ENCODE results near the gene RFTN1.

The RFTN1 gene

GRCh38 chr3:16346413-16347081, 167.0 kb downstream of the RFTN1 start:
- DNase-seq = no peak

GRCh38 chr3:16343101-16343500, 170.4 kb downstream of the RFTN1 start:
- no peak for DNase-seq

- no peak for DNase-seq
Observed at GRCh38 chr3:16338999-16339398, 174.5 kb downstream of the RFTN1 start.

GRCh38 chr3:16337856-16338540, 175.5 kb downstream of the RFTN1 start:
- no peak for DNase-seq

GRCh38 chr3:16336825-16337224, 176.7 kb downstream of the RFTN1 start:
- no peak for DNase-seq

- no peak for DNase-seq
Observed at GRCh38 chr3:16335772-16336645, 177.5 kb downstream of the RFTN1 start.

GRCh38 chr3:16335333-16335732, 178.2 kb downstream of the RFTN1 start:
- DNase-seq = no peak

- no peak for DNase-seq
Observed at GRCh38 chr3:16334909-16335308, 178.6 kb downstream of the RFTN1 start.

- DNase-seq = no peak
Observed at GRCh38 chr3:16332904-16333426, 180.5 kb downstream of the RFTN1 start.

- DNase-seq = no peak
Observed at GRCh38 chr3:16331319-16331883, 182.1 kb downstream of the RFTN1 start.

GRCh38 chr3:16330351-16330750, 183.1 kb downstream of the RFTN1 start:
- no peak for DNase-seq

GRCh38 chr3:16329826-16330129, 183.7 kb downstream of the RFTN1 start:
- DNase-seq = peak; percentile 54

- DNase-seq = no peak
Observed at GRCh38 chr3:16329036-16329825, 184.3 kb downstream of the RFTN1 start.

GRCh38 chr3:16328124-16328523, 185.4 kb downstream of the RFTN1 start:
- DNase-seq = no peak

- DNase-seq = no peak
Observed at GRCh38 chr3:16326724-16327349, 186.7 kb downstream of the RFTN1 start.

GRCh38 chr3:16325850-16326249, 187.6 kb downstream of the RFTN1 start:
- no peak for DNase-seq

GRCh38 chr3:16323737-16324136, 189.8 kb downstream of the RFTN1 start:
- DNase-seq = no peak

GRCh38 chr3:16322189-16322588, 191.3 kb downstream of the RFTN1 start:
- no peak for DNase-seq

- no peak for DNase-seq
Observed at GRCh38 chr3:16320711-16321110, 192.8 kb downstream of the RFTN1 start.

- DNase-seq = no peak
Observed at GRCh38 chr3:16319723-16320122, 193.8 kb downstream of the RFTN1 start.

GRCh38 chr3:16319307-16319706, 194.2 kb downstream of the RFTN1 start:
- DNase-seq = no peak

- DNase-seq = no peak
Observed at GRCh38 chr3:16318176-16318575, 195.3 kb downstream of the RFTN1 start.
